Islet of Langerhans (tissue), 1 donor: Measurements from ENCODE around the gene FAM83G.
"Not testable (repeated sequence)": the region's sequence is repeated elsewhere in the genome, so short reads cannot be mapped to it uniquely, and the experiment has no call there.

Source experiments
- FAIRE-seq: peaks from one replicate; lab custom pipeline; 2011; peaks lifted over from hg19 to GRCh38; lab: Jason Lieb, UNC

FAM83G gene, protein sequence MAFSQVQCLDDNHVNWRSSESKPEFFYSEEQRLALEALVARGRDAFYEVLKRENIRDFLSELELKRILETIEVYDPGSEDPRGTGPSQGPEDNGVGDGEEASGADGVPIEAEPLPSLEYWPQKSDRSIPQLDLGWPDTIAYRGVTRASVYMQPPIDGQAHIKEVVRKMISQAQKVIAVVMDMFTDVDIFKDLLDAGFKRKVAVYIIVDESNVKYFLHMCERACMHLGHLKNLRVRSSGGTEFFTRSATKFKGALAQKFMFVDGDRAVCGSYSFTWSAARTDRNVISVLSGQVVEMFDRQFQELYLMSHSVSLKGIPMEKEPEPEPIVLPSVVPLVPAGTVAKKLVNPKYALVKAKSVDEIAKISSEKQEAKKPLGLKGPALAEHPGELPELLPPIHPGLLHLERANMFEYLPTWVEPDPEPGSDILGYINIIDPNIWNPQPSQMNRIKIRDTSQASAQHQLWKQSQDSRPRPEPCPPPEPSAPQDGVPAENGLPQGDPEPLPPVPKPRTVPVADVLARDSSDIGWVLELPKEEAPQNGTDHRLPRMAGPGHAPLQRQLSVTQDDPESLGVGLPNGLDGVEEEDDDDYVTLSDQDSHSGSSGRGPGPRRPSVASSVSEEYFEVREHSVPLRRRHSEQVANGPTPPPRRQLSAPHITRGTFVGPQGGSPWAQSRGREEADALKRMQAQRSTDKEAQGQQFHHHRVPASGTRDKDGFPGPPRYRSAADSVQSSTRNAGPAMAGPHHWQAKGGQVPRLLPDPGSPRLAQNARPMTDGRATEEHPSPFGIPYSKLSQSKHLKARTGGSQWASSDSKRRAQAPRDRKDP

GRCh38 chr17:19004421-19005136 is at the start of gene FAM83G:
Gene FAM83G, minus strand, starts transcription at chr17:19004764. Its CDS starts 723 bp downstream, at chr17:19004041.
- FAIRE-seq, result no peak

DNA sequence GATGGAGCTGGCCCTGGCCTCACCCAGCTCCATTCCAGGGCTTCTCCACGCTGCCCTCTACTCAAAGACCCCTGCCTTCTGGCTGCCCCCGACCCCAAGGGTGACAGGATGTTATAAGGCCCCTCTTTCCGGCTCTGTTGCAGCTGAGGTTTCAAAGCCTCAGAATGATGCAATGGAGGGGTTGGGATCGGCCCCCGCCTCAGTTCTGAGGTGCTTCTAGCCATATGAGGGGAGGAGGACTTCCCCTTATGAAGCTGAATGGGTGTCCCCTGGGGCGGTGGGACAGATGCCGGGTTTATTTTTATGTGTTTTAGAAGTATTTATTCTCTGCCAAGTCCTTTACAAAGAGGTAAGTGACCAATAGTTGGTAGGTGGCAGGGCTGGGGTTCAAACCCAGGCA is 44.3 kb upstream of the FAM83G start:
- FAIRE-seq, result not testable (repeated sequence)

GRCh38 chr17:19047510-19047909 is 42.9 kb upstream of the FAM83G start:
- FAIRE-seq, result not testable (repeated sequence)

GRCh38 chr17:19046782-19047375 is 42.3 kb upstream of the FAM83G start, which contains the start of gene GRAP:
Gene GRAP, minus strand, starts transcription at chr17:19046957. Its CDS starts 31 bp downstream, at chr17:19046926.
- FAIRE-seq, result not testable (repeated sequence)

- not testable (repeated sequence) for FAIRE-seq
These were observed 40.1 kb upstream of the FAM83G start for GRCh38 chr17:19044643-19045042.

- FAIRE-seq, result not testable (repeated sequence)
These were observed 38.5 kb upstream of the FAM83G start for GRCh38 chr17:19043032-19043431.

DNA sequence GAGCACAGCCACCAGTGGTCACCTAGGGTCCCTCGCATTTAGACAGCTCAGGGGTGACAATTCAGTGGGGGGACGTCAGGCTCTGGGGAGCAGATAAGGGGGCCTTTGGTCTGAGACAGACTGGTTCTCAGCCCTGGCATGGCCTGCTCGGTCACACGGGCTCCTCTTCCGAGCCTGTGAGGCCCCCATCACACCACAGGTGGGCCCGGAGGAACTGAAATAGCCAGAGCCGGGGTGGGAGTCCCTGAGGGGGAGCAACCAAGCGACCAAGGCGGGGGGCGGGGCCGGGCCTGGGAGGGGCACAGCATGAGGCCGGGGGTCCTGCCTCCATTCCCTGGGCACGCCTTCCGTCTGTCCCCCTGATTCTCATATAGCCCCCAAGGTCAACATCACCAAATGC is 37.8 kb upstream of the FAM83G start:
- not testable (repeated sequence) for FAIRE-seq

- not testable (repeated sequence) for FAIRE-seq
These were observed 37.3 kb upstream of the FAM83G start for GRCh38 chr17:19041871-19042270.

GRCh38 chr17:19040350-19040749 is 35.8 kb upstream of the FAM83G start:
- not testable (repeated sequence) for FAIRE-seq

DNA sequence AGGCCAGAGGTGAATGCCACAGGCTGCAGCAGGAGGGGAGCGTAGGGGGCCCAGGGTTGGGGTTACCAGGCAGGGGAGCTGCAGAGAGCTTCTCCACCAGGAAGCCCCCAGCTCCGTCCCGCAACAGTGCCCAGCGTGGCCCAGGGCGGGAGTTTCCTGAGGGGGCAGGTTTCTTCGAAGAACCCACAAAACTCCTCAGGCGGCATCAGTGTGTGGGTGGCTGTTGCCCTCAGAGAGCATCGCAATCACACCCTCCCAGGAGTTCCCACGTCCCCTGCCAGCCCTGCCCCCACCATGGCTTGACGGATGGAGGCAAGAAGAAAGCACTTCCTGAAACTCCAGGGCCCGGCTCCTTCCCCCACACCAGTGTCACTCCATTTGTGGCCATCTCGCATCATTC is 34.2 kb upstream of the FAM83G start:
- FAIRE-seq, result not testable (repeated sequence)

DNA sequence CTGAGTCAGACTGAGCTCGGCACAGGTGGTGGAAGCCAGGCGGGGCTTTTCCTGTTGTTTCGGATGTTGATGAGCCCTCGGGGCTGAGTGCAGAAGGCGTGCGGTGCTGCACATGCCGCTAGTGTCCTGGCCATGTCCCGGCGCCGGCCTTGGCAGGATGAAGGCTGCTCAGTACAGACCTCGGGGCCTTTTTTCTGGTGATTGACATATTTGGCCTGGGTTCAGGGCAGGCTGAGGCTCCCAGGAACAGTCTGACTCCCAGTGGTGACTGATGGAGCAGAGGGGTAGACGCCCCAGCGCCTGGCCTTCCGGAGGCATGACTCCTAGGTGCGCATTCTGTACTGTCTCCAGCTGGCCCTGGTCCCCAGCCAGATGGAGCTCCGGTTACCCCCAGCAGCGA is 33.4 kb upstream of the FAM83G start:
- not testable (repeated sequence) for FAIRE-seq

GRCh38 chr17:19037547-19037946 is 33.0 kb upstream of the FAM83G start:
- FAIRE-seq, result not testable (repeated sequence)

DNA sequence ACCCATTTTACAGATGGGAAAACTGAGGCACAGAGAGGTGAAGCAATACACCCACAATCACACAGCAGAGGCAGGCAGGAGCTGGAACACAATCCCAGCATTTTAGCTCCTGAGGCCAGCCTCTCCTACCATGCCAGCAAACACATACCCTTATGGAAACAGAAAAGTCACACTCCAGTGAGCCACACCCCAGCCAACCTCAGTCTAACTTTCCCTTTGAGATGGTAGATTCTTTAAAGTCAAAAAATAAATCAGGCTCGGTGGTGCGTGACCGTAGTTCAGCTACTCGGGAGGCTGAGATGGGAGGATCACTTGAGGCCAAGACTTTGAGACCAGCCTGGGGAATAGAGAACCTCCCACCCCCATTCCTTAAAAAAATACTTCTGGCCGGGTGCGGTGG is 31.6 kb upstream of the FAM83G start:
- not testable (repeated sequence) for FAIRE-seq

- peak; percentile 45 for FAIRE-seq
These were observed 27.9 kb upstream of the FAM83G start for GRCh38 chr17:19032377-19032988.

DNA sequence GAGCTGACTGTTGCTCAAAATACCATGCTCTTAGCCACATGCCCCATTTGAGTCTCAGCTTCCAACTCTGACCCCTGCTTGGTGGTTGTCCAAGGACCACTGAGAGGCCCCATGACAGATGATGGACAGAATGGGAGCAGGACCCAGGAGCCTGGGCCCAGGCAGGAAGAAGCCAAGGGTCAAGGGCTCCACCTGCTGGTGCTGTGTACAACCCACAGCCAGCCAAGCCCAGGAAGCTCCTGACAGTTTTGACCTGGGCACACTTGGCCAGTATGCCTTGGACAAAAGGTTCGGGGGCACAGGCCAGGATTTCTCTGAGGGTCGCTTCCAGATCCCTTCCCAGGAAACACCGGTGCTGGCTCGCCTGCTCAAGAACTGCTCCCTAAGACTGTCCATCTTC is 27.2 kb upstream of the FAM83G start:
- FAIRE-seq, result not testable (repeated sequence)

GRCh38 chr17:19030771-19031449 is 26.3 kb upstream of the FAM83G start:
- FAIRE-seq, result not testable (repeated sequence)

- FAIRE-seq, result not testable (repeated sequence)
These were observed 25.2 kb upstream of the FAM83G start for GRCh38 chr17:19029740-19030139.

DNA sequence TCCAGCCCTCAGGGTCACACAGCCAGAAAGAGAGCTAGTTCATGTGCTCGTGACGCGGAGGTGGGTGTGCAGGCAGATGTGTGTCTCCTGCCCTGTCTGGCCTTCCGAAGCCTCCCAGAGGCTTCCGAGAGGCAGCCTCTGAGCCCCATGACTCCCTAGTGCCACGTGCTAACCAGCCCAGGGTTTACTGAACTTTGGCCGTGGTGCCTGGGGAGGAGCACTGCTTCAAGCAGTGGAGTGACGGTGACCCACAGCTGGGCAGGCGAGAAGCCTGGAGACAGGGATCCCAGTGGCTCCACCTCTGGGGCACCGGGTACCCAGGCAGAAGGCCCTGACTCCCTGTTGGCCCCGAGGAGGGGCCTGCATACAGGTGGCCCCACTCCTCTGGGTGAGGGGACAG is 24.1 kb upstream of the FAM83G start:
- FAIRE-seq, result not testable (repeated sequence)

- no peak for FAIRE-seq
These were observed 19.8 kb upstream of the FAM83G start for GRCh38 chr17:19024101-19025078.
